H1 (cell line): Measurements from ENCODE around the gene HNRNPH3. TPM values are rescaled to one million over a fixed set of nuclear protein-coding genes. Genes with fewer than 3 reads are reported as not detected.

Source experiments
- CTCF ChIA-PET: fragments of 300-600 bp; sonication (Branson Sonifier 250); formaldehyde crosslinking; loops from one replicate; lab custom pipeline; 2021; ENCODE audit not compliant: partially characterized antibody; lab: Charles Lee
- POLR2A ChIA-PET: fragments of 300-600 bp; sonication (Branson Sonifier 250); formaldehyde crosslinking; loops from one replicate; lab custom pipeline; 2021; ENCODE audit warnings: inconsistent platforms; ENCODE audit not compliant: partially characterized antibody; lab: Charles Lee
- DNase-seq, 2 experiments: peaks; one replicate each; pipeline versions ENCODE4 v3.0.0 to v3.0.0-alpha.2; 2010 to 2022; ENCODE audit warnings: low spot score in 2 of 2, low read depth in 1 of 2, mixed read lengths in 1 of 2
- FAIRE-seq: peaks from 2 replicates; lab custom pipeline; 2011; peaks lifted over from hg19 to GRCh38; lab: Jason Lieb, UNC
- H2AFZ ChIP-seq: 2 replicates; pipeline ENCODE4 v1.8.1; 2012; ENCODE audit warnings: low read length, inconsistent platforms
- H2AK5ac ChIP-seq: 2 replicates; pipeline ENCODE4 v1.6.1; 2013; ENCODE audit warnings: low read depth, low read length
- H2BK120ac ChIP-seq: replicated peaks from 2 replicates; pipeline ENCODE3; 2013; ENCODE audit warnings: low read depth, low read length, inconsistent platforms
- H2BK12ac ChIP-seq: 2 replicates; pipeline ENCODE4 v1.6.1; 2013; ENCODE audit warnings: low read depth, low read length
- H2BK15ac ChIP-seq: 2 replicates; pipeline ENCODE4 v1.6.1; 2013; ENCODE audit warnings: low read length
- H2BK20ac ChIP-seq: 2 replicates; pipeline ENCODE4 v1.6.1; 2013; ENCODE audit warnings: low read length
- H2BK5ac ChIP-seq: 2 replicates; pipeline ENCODE4 v1.6.1; 2013; ENCODE audit warnings: low read depth, low read length
- H3K14ac ChIP-seq: 2 replicates; pipeline ENCODE4 v1.6.1; 2013; ENCODE audit warnings: inconsistent platforms; ENCODE audit not compliant: insufficient read length
- H3K18ac ChIP-seq: 2 replicates; pipeline ENCODE4 v1.6.1; 2013; ENCODE audit warnings: low read length; ENCODE audit errors: extremely low read depth
- H3K23ac ChIP-seq: 2 replicates; pipeline ENCODE4 v1.6.1; 2013; ENCODE audit warnings: inconsistent platforms; ENCODE audit not compliant: insufficient read length
- H3K23me2 ChIP-seq: 2 replicates; pipeline ENCODE4 v1.6.1; 2013; ENCODE audit warnings: low read depth, low read length
- H3K27ac ChIP-seq: 2 replicates; pipeline ENCODE4 v1.6.1; 2011; ENCODE audit warnings: low read depth, low read length, inconsistent platforms
- H3K27me3 ChIP-seq, 4 experiments: replicated peaks in 1 of 4; 1 replicate in 1 of 4; 2 replicates in 3 of 4; pipeline versions ENCODE4 v1.6.1 to v1.8.1; 2011 to 2013; ENCODE audit warnings: low read length in 3 of 4, mild to moderate bottlenecking in 3 of 4, inconsistent platforms in 2 of 4, mixed read lengths in 2 of 4, moderate library complexity in 1 of 4; ENCODE audit not compliant: control insufficient read depth in 3 of 4, insufficient read depth in 3 of 4; ENCODE audit errors: extremely low read depth in 1 of 4
- H3K36me3 ChIP-seq, 4 experiments: 2 replicates each; pipeline versions ENCODE4 v1.6.1 to v1.8.1; 2011 to 2013; ENCODE audit warnings: mild to moderate bottlenecking in 4 of 4, low read length in 3 of 4, moderate library complexity in 2 of 4, control low read depth in 1 of 4, inconsistent platforms in 1 of 4; ENCODE audit not compliant: insufficient read depth in 4 of 4, control insufficient read depth in 2 of 4
- H3K4ac ChIP-seq: replicated peaks from 2 replicates; pipeline ENCODE3; 2013; ENCODE audit warnings: low read length, low read depth, mixed read lengths, inconsistent platforms; ENCODE audit not compliant: insufficient read length
- H3K4me1 ChIP-seq, 4 experiments: replicated peaks in 1 of 4; 1 replicate in 1 of 4; 2 replicates in 3 of 4; pipeline versions ENCODE4 v1.6.1 to v1.8.1; 2011 to 2013; ENCODE audit warnings: low read length in 3 of 4, inconsistent platforms in 2 of 4, mixed read lengths in 1 of 4; ENCODE audit not compliant: insufficient read depth in 4 of 4, control insufficient read depth in 3 of 4
- H3K4me2 ChIP-seq, 2 experiments: 2 replicates each; pipeline versions ENCODE4 v1.6.1 to v1.8.1; 2011 to 2013; ENCODE audit warnings: low read depth in 2 of 2, low read length in 2 of 2, control low read depth in 1 of 2, inconsistent platforms in 1 of 2, mild to moderate bottlenecking in 1 of 2; ENCODE audit not compliant: insufficient read depth in 1 of 2
- H3K4me3 ChIP-seq, 4 experiments: fragments of 200-600, 300-600 bp in 1 of 4; sonication (generic), shearing (Covaris generic), sonication (Bioruptor Twin) in 1 of 4; 2 replicates each; pipeline versions ENCODE4 v1.5.1 to v1.8.1; 2011 to 2016; ENCODE audit warnings: low read length in 4 of 4, low read depth in 3 of 4, control low read depth in 2 of 4, inconsistent platforms in 2 of 4, mild to moderate bottlenecking in 2 of 4, mixed read lengths in 1 of 4, moderate library complexity in 1 of 4; ENCODE audit not compliant: insufficient read depth in 2 of 4; ENCODE audit errors: extremely low read depth in 1 of 4
- H3K56ac ChIP-seq: replicated peaks from 2 replicates; pipeline ENCODE3; 2013; ENCODE audit warnings: low read depth, mild to moderate bottlenecking, mixed read lengths, low read length, inconsistent platforms; ENCODE audit not compliant: insufficient read length
- H3K79me1 ChIP-seq: 2 replicates; pipeline ENCODE4 v1.6.1; 2013; ENCODE audit warnings: low read depth, low read length, control low read depth
- H3K79me2 ChIP-seq, 2 experiments: 2 replicates each; pipeline versions ENCODE4 v1.6.1 to v1.8.1; 2012 to 2013; ENCODE audit warnings: low read length in 2 of 2, mild to moderate bottlenecking in 2 of 2, inconsistent platforms in 1 of 2; ENCODE audit not compliant: insufficient read depth in 2 of 2, control insufficient read depth in 1 of 2
- H3K9ac ChIP-seq, 4 experiments: replicated peaks in 1 of 4; 1 replicate in 1 of 4; 2 replicates in 3 of 4; pipeline versions ENCODE4 v1.6.1 to v1.8.1; 2011 to 2013; ENCODE audit warnings: low read depth in 3 of 4, low read length in 3 of 4, control low read depth in 2 of 4, mild to moderate bottlenecking in 2 of 4, moderate library complexity in 2 of 4, inconsistent platforms in 1 of 4; ENCODE audit errors: extremely low read depth in 1 of 4
- H3K9me3 ChIP-seq, 2 experiments: 2 replicates each; pipeline versions ENCODE4 v1.6.1 to v1.8.1; 2012 to 2013; ENCODE audit warnings: mild to moderate bottlenecking in 2 of 2, moderate library complexity in 2 of 2, control low read depth in 1 of 2, inconsistent platforms in 1 of 2, low read depth in 1 of 2, low read length in 1 of 2, mixed read lengths in 1 of 2; ENCODE audit not compliant: insufficient read depth in 2 of 2
- H4K20me1 ChIP-seq, 2 experiments: replicated peaks in 1 of 2; 2 replicates each; pipeline versions ENCODE3 to v1.8.1; 2011 to 2013; ENCODE audit warnings: inconsistent platforms in 2 of 2, low read length in 2 of 2, mild to moderate bottlenecking in 1 of 2; ENCODE audit not compliant: insufficient read depth in 2 of 2, control insufficient read depth in 1 of 2
- H4K5ac ChIP-seq: 2 replicates; pipeline ENCODE4 v1.6.1; 2013; ENCODE audit warnings: low read length, low read depth, mixed read lengths, inconsistent platforms; ENCODE audit not compliant: insufficient read length
- H4K8ac ChIP-seq: 2 replicates; pipeline ENCODE4 v1.8.0; 2013; ENCODE audit warnings: mild to moderate bottlenecking, moderate library complexity, low read length, inconsistent platforms; ENCODE audit not compliant: insufficient read depth; ENCODE audit errors: extremely low read depth
- H4K91ac ChIP-seq: replicated peaks from 2 replicates; pipeline ENCODE3; 2013; ENCODE audit warnings: low read length, mixed read lengths, inconsistent platforms; ENCODE audit not compliant: insufficient read length
- ASH2L ChIP-seq: fragments of 200-600, 300-600 bp; sonication (generic); IDR thresholded peaks from one replicate; pipeline ENCODE4 v1.7.1; 2017; ENCODE audit warnings: low read length
- BRCA1 ChIP-seq: IDR thresholded peaks from 2 replicates; pipeline ENCODE4 v1.6.1; 2012; ENCODE audit warnings: low read depth, low read length, improper control_type of control experiment
- CBX8 ChIP-seq: fragments of 300-800, 300-1000 bp; sonication (generic); IDR thresholded peaks from 2 replicates; pipeline ENCODE4 v1.7.1; 2016; ENCODE audit warnings: low read depth, low read length, borderline replicate concordance
- EP300 ChIP-seq, 2 experiments: IDR thresholded peaks; 1 replicate in 1 of 2; 2 replicates in 1 of 2; pipeline ENCODE4 v1.6.1; 2011 to 2012; ENCODE audit warnings: low read depth in 2 of 2, low read length in 2 of 2, mild to moderate bottlenecking in 2 of 2, borderline replicate concordance in 1 of 2, inconsistent platforms in 1 of 2, moderate library complexity in 1 of 2
- HDAC6 ChIP-seq: IDR thresholded peaks from one replicate; pipeline ENCODE4 v1.7.1; 2012; ENCODE audit warnings: low read depth, mild to moderate bottlenecking, inconsistent platforms, low read length, moderate library complexity
- KDM5A ChIP-seq: fragments of 200-600 bp; IDR thresholded peaks from 2 replicates; pipeline ENCODE4 v1.7.1; 2012; ENCODE audit warnings: mild to moderate bottlenecking, low read length, inconsistent platforms, mixed read lengths
- RFX5 ChIP-seq: IDR thresholded peaks from 2 replicates; pipeline ENCODE4 v1.6.1; 2011; ENCODE audit warnings: low read depth, low read length, improper control_type of control experiment, borderline replicate concordance
- TAF1 ChIP-seq: IDR thresholded peaks from 2 replicates; pipeline ENCODE4 v1.6.1; 2011; ENCODE audit warnings: mild to moderate bottlenecking, low read depth, low read length
- whole genome bisulfite sequencing, 2 experiments: shearing (Covaris generic) in 1 of 2; methylation state at CpG; one replicate each; pipeline versions ENCODE4 v1.1.6 to v1.1.7; 2013 to 2015; ENCODE audit warnings: low lambda C conversion rate in 2 of 2, mixed read lengths in 2 of 2, inconsistent platforms in 1 of 2, low coverage in 1 of 2, missing lambda C conversion rate in 1 of 2; ENCODE audit not compliant: insufficient replicate concordance in 2 of 2, insufficient coverage in 1 of 2, insufficient read length in 1 of 2; ENCODE audit errors: extremely low coverage in 1 of 2, missing lambda C conversion rate in 1 of 2; 5-methylcytosine and 5-hydroxymethylcytosine counted together
- polyA plus RNA-seq, 7 experiments: library from polyadenylated mRNA; depleted of rRNA in 3 of 7; stranded (reverse) in 5 of 7; unstranded in 2 of 7; fragments of >200 nt in 5 of 7; fragments of 200-250 nt in 2 of 7; gene quantifications; 1 replicate in 5 of 7; 2 replicates in 1 of 7; 4 replicates in 1 of 7; pipeline versions ENCODE4 v1.2.1 to v1.2.3, GENCODE V29; 2011 to 2013; ENCODE audit warnings: missing spikeins in 2 of 7, mixed read lengths in 2 of 7
- total RNA-seq: library from RNA; stranded (reverse); fragmentation: NEBNext Ultra II Directional; extraction: Animal tissue kit (Norgen Biotek cat#: 25700); gene quantifications from 2 replicates; pipeline ENCODE4 v1.2.1, GENCODE V29; 2021
- TF ChIP-seq, protein P1 (sequence below): IDR thresholded peaks from 2 replicates; pipeline ENCODE4 v1.6.1; 2011; ENCODE audit warnings: low read length, improper control_type of control experiment

HNRNPH3 gene
- total and polyA plus RNA-seq, 2 of the 8 experiments (the other 6 are each of a cell fraction or from before 2014, with no cell fraction given), result 63.2 to 230 TPM

DNA sequence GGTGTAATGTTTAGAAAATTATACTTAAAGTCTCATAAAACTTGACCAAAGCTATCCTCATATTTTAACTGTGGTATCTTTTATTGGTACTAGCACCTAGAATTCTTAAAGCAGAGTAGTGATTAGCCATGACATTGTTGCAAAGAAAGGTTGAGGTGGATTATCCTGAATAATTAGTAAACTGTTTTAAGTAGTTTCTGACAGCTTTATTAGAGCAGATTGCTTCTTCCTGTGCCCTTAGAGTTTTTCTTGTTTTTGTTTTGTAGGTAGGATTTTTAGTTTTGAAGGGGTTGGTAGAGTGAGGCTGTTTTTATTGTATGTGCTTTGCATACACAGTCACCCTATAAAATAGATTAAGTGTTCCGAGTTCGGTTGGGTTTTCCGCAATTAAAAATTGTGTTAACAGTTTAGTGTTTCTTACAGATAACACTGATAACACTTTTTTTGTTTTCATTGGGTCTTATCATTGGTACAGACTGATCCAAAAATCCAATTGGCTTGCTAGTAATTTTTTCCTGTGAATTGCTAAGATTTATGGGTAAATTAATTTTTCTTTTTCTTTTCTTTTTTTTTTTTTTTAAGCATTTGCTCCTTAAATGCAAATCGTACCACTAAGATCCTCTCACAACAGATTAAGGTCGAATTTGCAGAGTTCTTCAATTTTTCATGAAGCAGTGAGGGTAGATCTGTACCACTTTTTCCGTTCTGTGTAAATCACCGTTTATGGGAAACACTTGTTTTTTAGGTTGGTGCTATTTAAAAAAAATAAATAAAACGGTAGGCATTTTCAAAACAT is 3.0 kb downstream of the HNRNPH3 start:
- Histone ChIP-seq H2BK120ac (no peak overlapping the region), H3K23me2 (peaks cover 4% of the 10 kb centered on the region; the same call in 1 of the 2 replicates), H3K18ac (no peak overlapping the region), H2BK20ac (no peak overlapping the region), H3K9ac (peak overlapping the region in 3 of 4 experiments; percentile 28 to 74 (median 49); a peak in 3 of 7 replicates), H3K4me2 (peak overlapping the region; percentile 83 to 88), H4K91ac (no peak overlapping the region), H2BK15ac (no peak overlapping the region), H3K4ac (no peak overlapping the region), H4K5ac (no peak overlapping the region), H3K9me3 (no peaks in the 10 kb centered on the region), H2AFZ (no peak overlapping the region), H2AK5ac (no peak overlapping the region), H3K27ac (no peak overlapping the region), H3K79me1 (no peaks in the 10 kb centered on the region; the same call in 1 of the 2 replicates), H3K27me3 (no peaks in the 10 kb centered on the region; a peak in 1 of 7 replicates), H3K23ac (no peak overlapping the region), H3K56ac (no peak overlapping the region), H3K4me3 (peak overlapping the region; percentile 95 to 99 (median 98)), H2BK12ac (no peak overlapping the region), H4K20me1 (peaks cover 27 to 31% of the 10 kb centered on the region in 2 experiments), H3K14ac (no peak overlapping the region), H4K8ac (no peak overlapping the region), H3K79me2 (peaks cover 43 to 89% of the 10 kb centered on the region in 2 experiments), H3K4me1 (peaks cover 0 to 5% (median 4%) of the 10 kb centered on the region in 4 experiments; a peak in 4 of 7 replicates), H3K36me3 (peaks cover 13 to 44% (median 17%) of the 10 kb centered on the region in 4 experiments), H2BK5ac (no peak overlapping the region)
- POLR2A ChIA-PET, result interaction anchor here (0.7 to 6.7 kb wide), 11 partner anchors 8 to 472 kb away, joined by 3 to 141 read pairs (median 3); partner anchors contain the start of gene RUFY2
- no peak for FAIRE-seq
- no peak for DNase-seq
- CTCF ChIA-PET, result interaction anchor here (1.2 to 1.5 kb wide), 2 partner anchors 14 to 124 kb away, joined by 3 to 5 read pairs; no protein-coding TSS in a partner anchor
- 51% methylated on average over 8 of the region's 8 CpGs; no CpG with 5 or more reads in 1 of the 2 experiments for WGBS, 2 experiments
- no peak for TF ChIP-seq BRCA1
- no peak for TF ChIP-seq ASH2L
- TF ChIP-seq CBX8, result no peak
- no peak for TF ChIP-seq HDAC6
- TF ChIP-seq RFX5, result no peak
- TF ChIP-seq TAF1, result no peak
- TF ChIP-seq EP300 (IDR thresholded peaks at IDR 0.05; ENCODE audit: borderline replicate concordance in 1 of 2, low read depth in 2 of 2, low read length in 2 of 2), result no peak
- TF ChIP-seq, protein P1, sequence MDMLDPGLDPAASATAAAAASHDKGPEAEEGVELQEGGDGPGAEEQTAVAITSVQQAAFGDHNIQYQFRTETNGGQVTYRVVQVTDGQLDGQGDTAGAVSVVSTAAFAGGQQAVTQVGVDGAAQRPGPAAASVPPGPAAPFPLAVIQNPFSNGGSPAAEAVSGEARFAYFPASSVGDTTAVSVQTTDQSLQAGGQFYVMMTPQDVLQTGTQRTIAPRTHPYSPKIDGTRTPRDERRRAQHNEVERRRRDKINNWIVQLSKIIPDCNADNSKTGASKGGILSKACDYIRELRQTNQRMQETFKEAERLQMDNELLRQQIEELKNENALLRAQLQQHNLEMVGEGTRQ, result no peak
- no peak for TF ChIP-seq KDM5A
